Adrenal gland (tissue), 12 donors: ENCODE results near the gene SBF2. TPM values are rescaled to one million over a fixed set of nuclear protein-coding genes. Genes with fewer than 3 reads are reported as not detected.

Experiments
- DNase-seq, 7 donors: peaks; one replicate each; pipeline ENCODE4 v3.0.0-alpha.2; 2019 to 2020
- H3K27ac ChIP-seq, 5 donors: fragments of 200-600 bp; sonication (generic) in 4 of 5; 1 replicate in 3 of 5; 2 replicates in 2 of 5; pipeline versions ENCODE4 v1.5.1 to v1.8.0; 2016 to 2020; ENCODE audit warnings: mild to moderate bottlenecking in 1 of 5
- H3K27me3 ChIP-seq: fragments of 200-600 bp; 2 replicates; pipeline ENCODE4 v1.8.0; 2021
- H3K36me3 ChIP-seq, 2 donors: fragments of 200-600 bp; replicated peaks in 1 of 2; 1 replicate in 1 of 2; 2 replicates in 1 of 2; pipeline versions ENCODE4 v1.5.1 to v1.8.0; 2018 to 2022
- H3K4me1 ChIP-seq, 2 donors: fragments of 200-600 bp; replicated peaks in 1 of 2; 1 replicate in 1 of 2; 2 replicates in 1 of 2; pipeline versions ENCODE4 v1.5.1 to v1.8.0; 2018 to 2021
- H3K4me3 ChIP-seq, 4 donors: fragments of 200-600 bp; sonication (generic) in 3 of 4; one replicate each; pipeline ENCODE4 v1.5.1; 2016 to 2018
- H3K9me3 ChIP-seq, 3 donors: fragments of 200-600 bp; sonication (generic) in 1 of 3; replicated peaks in 1 of 3; 1 replicate in 2 of 3; 2 replicates in 1 of 3; pipeline versions ENCODE4 v1.5.1 to v1.8.0; 2016 to 2021
- CTCF ChIP-seq, 6 experiments: fragments of 450-650 bp in 4 of 6; fragments of 200-600 bp in 2 of 6; sonication (generic) in 1 of 6; IDR thresholded peaks; 1 replicate in 5 of 6; 2 replicates in 1 of 6; pipeline versions ENCODE4 v1.5.1 to v1.8.0; 2016 to 2021; ENCODE audit warnings: antibody characterized with exemption in 6 of 6, mild to moderate bottlenecking in 2 of 6, moderate library complexity in 1 of 6
- POLR2A ChIP-seq, 2 donors: fragments of 450-650 bp; IDR thresholded peaks; one replicate each; pipeline ENCODE4 v1.6.1; 2017; ENCODE audit warnings: antibody characterized with exemption in 2 of 2, mild to moderate bottlenecking in 2 of 2, moderate library complexity in 1 of 2
- WGBS, 4 donors: extraction: QIAGEN DNeasy Blood & Tissue Kit in 2 of 4; methylation state at CpG; one replicate each; pipeline versions ENCODE4 v1.1.5 to v1.1.7; 2013 to 2017; 5-methylcytosine and 5-hydroxymethylcytosine counted together
- intact Hi-C, 2 donors: fragments of 100-400 bp; cut with DNase I; formaldehyde crosslinking; loops; one replicate each; pipeline versions ENCODE4 v1.14.1 to v1.15.0; 2022 to 2023
- polyA plus RNA-seq, 3 donors: library from polyadenylated mRNA; stranded (reverse); fragments of 200-250 nt in 2 of 3; fragments of 350-450 nt in 1 of 3; fragmentation: Illumina TruSeq in 1 of 3; extraction: RNeasy Lipid Tissue Mini Kit (QIAGEN cat#74804) in 1 of 3; gene quantifications; one replicate each; pipeline ENCODE4 v1.2.3, GENCODE V29; 2013 to 2014
- total RNA-seq, 9 donors: library from RNA; depleted of rRNA in 4 of 9; stranded (reverse); fragments of >200 nt in 4 of 9; fragments of 120-200 nt in 1 of 9; fragmentation: NEBNext Ultra II Directional in 1 of 9; extraction: Animal tissue kit (Norgen Biotek cat#: 25700) in 1 of 9; gene quantifications; one replicate each; pipeline versions ENCODE4 v1.1.0 to v1.2.4, GENCODE V29; 2013 to 2023
- donor health status: healthy with polysubstance abuse.
- donor health status: Bipolar disorder and iron deficiency.
- donor health status: DM: yes; HTN: yes; CAD: no.
- donor health status: DM: no; HTN: no; CAD: no.
- donor health status: DM: no; HTN: no; CAD: no.
- donor health status: DM: yes; HTN: yes; CAD: no.

SBF2 gene
- total and polyA plus RNA-seq, 12 donors: 12.5 to 66.7 (median 38.0) TPM

- H3K27me3 ChIP-seq: no peaks in the 10 kb centered on the region
- H3K4me1 ChIP-seq: peaks cover 14 to 15% of the 10 kb centered on the region in 2 donors
- intact Hi-C loops: no loop called here
- DNase-seq: no peak
- H3K27ac ChIP-seq: no peak overlapping the region
- TF ChIP-seq CTCF (IDR thresholded peaks at IDR 0.05) (no peak), POLR2A (IDR thresholded peaks at IDR 0.05) (no peak)
- H3K9me3 ChIP-seq: peaks cover 0 to 7% (median 0%) of the 10 kb centered on the region in 3 donors
- no peaks in the 10 kb centered on the region for H3K36me3 ChIP-seq
- no peak overlapping the region for H3K4me3 ChIP-seq
Observed at GRCh38 chr11:10113852-10114251, 180.2 kb downstream of the SBF2 start.

- no peak for TF ChIP-seq POLR2A (IDR thresholded peaks at IDR 0.05)
- TF ChIP-seq CTCF (IDR thresholded peaks at IDR 0.05): no peak
- no peaks in the 10 kb centered on the region for H3K27me3 ChIP-seq
- H3K4me1 ChIP-seq: peaks cover 2 to 4% of the 10 kb centered on the region in 2 donors
- H3K4me3 ChIP-seq: no peak overlapping the region
- no peak for DNase-seq
- peaks cover 0 to 7% (median 0%) of the 10 kb centered on the region in 3 donors for H3K9me3 ChIP-seq
- H3K36me3 ChIP-seq: no peaks in the 10 kb centered on the region
- peak overlapping the region in 1 of 5 donors; percentile 59 for H3K27ac ChIP-seq
- intact Hi-C loops: no loop called here
- whole genome bisulfite sequencing, 4 donors: 41 to 56% (median 42%) methylated on average over 1 of the region's 1 CpG
Observed at GRCh38 chr11:10109806-10110205, 184.2 kb downstream of the SBF2 start.

GRCh38 chr11:10108915-10109680 lies 184.9 kb downstream of the SBF2 start:
- intact Hi-C loops: no loop called here

GRCh38 chr11:10107497-10107896 lies 186.5 kb downstream of the SBF2 start:
- peaks cover 2 to 4% of the 10 kb centered on the region in 2 donors for H3K4me1 ChIP-seq
- WGBS, 4 donors: 84 to 98% (median 93%) methylated on average over 2 of the region's 2 CpGs
- TF ChIP-seq CTCF (IDR thresholded peaks at IDR 0.05) (no peak), POLR2A (IDR thresholded peaks at IDR 0.05) (no peak)

More at GRCh38 chr11:10108915-10109680, 184.9 kb downstream of the SBF2 start:
- Histone ChIP-seq H3K36me3 (no peaks in the 10 kb centered on the region), H3K27ac (peak overlapping the region in 1 of 5 donors; percentile 59), H3K9me3 (peaks cover 0 to 7% (median 0%) of the 10 kb centered on the region in 3 donors), H3K27me3 (no peaks in the 10 kb centered on the region), H3K4me3 (no peak overlapping the region), H3K4me1 (peaks cover 2 to 4% of the 10 kb centered on the region in 2 donors)
- 44 to 57% (median 50%) methylated on average over 3 of the region's 3 CpGs for WGBS, 4 donors
- TF ChIP-seq POLR2A (IDR thresholded peaks at IDR 0.05): no peak
- TF ChIP-seq CTCF (IDR thresholded peaks at IDR 0.05): no peak
- DNase-seq: peak in 6 of 7 donors; percentile 13 to 66 (median 26)

More at GRCh38 chr11:10107497-10107896, 186.5 kb downstream of the SBF2 start:
- Histone ChIP-seq H3K36me3 (no peaks in the 10 kb centered on the region), H3K4me3 (no peak overlapping the region), H3K9me3 (peaks cover 0 to 7% (median 0%) of the 10 kb centered on the region in 3 donors), H3K27me3 (no peaks in the 10 kb centered on the region), H3K27ac (no peak overlapping the region)
- no peak for DNase-seq
- intact Hi-C loops: no loop called here
